K562 (cell line): ENCODE results near the gene ABCD4. TPM values are rescaled to one million over a fixed set of nuclear protein-coding genes. Genes with fewer than 3 reads are reported as not detected.

ENCODE experiments used
- EP400 ChIP-seq: fragments of 450-650 bp; IDR thresholded peaks from 2 replicates; pipeline ENCODE4 v1.6.1; 2017; ENCODE audit warnings: antibody characterized with exemption, mild to moderate bottlenecking, moderate library complexity
- ESRRA ChIP-seq: fragments of 450-650 bp; IDR thresholded peaks from 2 replicates; pipeline ENCODE4 v1.6.1; 2014; ENCODE audit warnings: low read depth, mild to moderate bottlenecking, moderate library complexity, borderline replicate concordance
- HDGF ChIP-seq: fragments of 450-650 bp; IDR thresholded peaks from 2 replicates; pipeline ENCODE4 v1.6.1; 2016
- ILK ChIP-seq: fragments of 450-650 bp; IDR thresholded peaks from 2 replicates; pipeline ENCODE4 v1.6.1; 2016; ENCODE audit warnings: missing genetic modification characterization, low read depth, mild to moderate bottlenecking, missing compliant biosample characterization, moderate library complexity, borderline replicate concordance
- NFIC ChIP-seq: fragments of 450-650 bp; IDR thresholded peaks from 2 replicates; pipeline ENCODE4 v1.6.1; 2017; ENCODE audit warnings: mild to moderate bottlenecking, inconsistent platforms
- RB1 ChIP-seq: fragments of 450-650 bp; IDR thresholded peaks from 2 replicates; pipeline ENCODE4 v1.6.1; 2017; ENCODE audit warnings: low read depth, mild to moderate bottlenecking
- SIX5 ChIP-seq, 2 experiments: IDR thresholded peaks; 2 replicates each; pipeline ENCODE4 v1.6.1; 2011; ENCODE audit warnings: low read length in 2 of 2, borderline replicate concordance in 1 of 2, low read depth in 1 of 2, mild to moderate bottlenecking in 1 of 2, moderate library complexity in 1 of 2; ENCODE audit not compliant: insufficient read depth in 1 of 2
- STAG1 ChIP-seq: sonication (generic); formaldehyde crosslinking; IDR thresholded peaks from 2 replicates; pipeline ENCODE4 v1.5.0; 2020; ENCODE audit warnings: missing genetic modification reagents, borderline replicate concordance
- STAT6 ChIP-seq: sonication (generic); formaldehyde crosslinking; IDR thresholded peaks from 2 replicates; pipeline ENCODE4 v1.8.1; 2023; ENCODE audit warnings: mild to moderate bottlenecking, missing genetic modification reagents
- TCF15 ChIP-seq: fragments of 250-450 bp; sonication (Bioruptor Pico); IDR thresholded peaks from 2 replicates; pipeline ENCODE4 v1.8.0; 2022; ENCODE audit warnings: moderate library complexity, mild to moderate bottlenecking, inconsistent platforms
- ZNF639 ChIP-seq, 2 experiments: fragments of 200-800 bp in 1 of 2; sonication (Bioruptor generic) in 1 of 2; sonication (generic) in 1 of 2; formaldehyde crosslinking in 1 of 2; IDR thresholded peaks in 1 of 2; conservative IDR thresholded peaks in 1 of 2; 2 replicates each; pipeline versions ENCODE4 v1.5.0 to v1.6.1; 2016 to 2020; ENCODE audit warnings: missing compliant biosample characterization in 1 of 2, missing genetic modification characterization in 1 of 2, missing genetic modification reagents in 1 of 2
- ZNF766 ChIP-seq: fragments of 200-800 bp; sonication (Bioruptor generic); conservative IDR thresholded peaks from 2 replicates; pipeline ENCODE4 v1.6.1; 2016; ENCODE audit warnings: missing genetic modification characterization, missing compliant biosample characterization
- polyA plus RNA-seq, 8 experiments: library from polyadenylated mRNA; depleted of rRNA in 4 of 8; stranded (reverse) in 5 of 8; unstranded in 3 of 8; fragments of >200 nt; fragmentation: Nextera tagmentation in 2 of 8; fragmentation: Illumina TruSeq in 1 of 8; extraction: Ambion mirVana in 2 of 8; extraction: Trizol in 1 of 8; gene quantifications; 2 replicates each; pipeline versions ENCODE4 v1.2.1 to v1.2.3, GENCODE V29; 2011 to 2014; ENCODE audit warnings: inconsistent platforms in 1 of 8, missing spikeins in 1 of 8
- total RNA-seq, 7 experiments: library from RNA; depleted of rRNA in 6 of 7; stranded (reverse); fragments of >200 nt in 6 of 7; fragmentation: Illumina TruSeq in 2 of 7; extraction: Trizol in 2 of 7; gene quantifications; 2 replicates each; pipeline versions ENCODE4 v1.2.1 to v1.2.3, GENCODE V29; 2011 to 2021; ENCODE audit warnings: low replicate concordance in 1 of 7

The ABCD4 gene
- total and polyA plus RNA-seq, 9 of the 15 experiments (the other 6 are each of a cell fraction or from before 2014, with no cell fraction given), result 3.5 to 17.2 (median 12.4) TPM

GRCh38 chr14:74257078-74257940, 45.4 kb downstream of the ABCD4 start (continued):
- TF ChIP-seq TCF15 (CRISPR knock-in tag), result no peak
- TF ChIP-seq EP400, result no peak
- TF ChIP-seq ESRRA, result peak; percentile 47; the same call in 1 of the 2 replicates
- TF ChIP-seq NFIC, result no peak
- TF ChIP-seq ZNF639 (CRISPR knock-in tag; conservative IDR thresholded peaks at IDR 0.05 in 1 of 2, IDR thresholded peaks at IDR 0.05 in 1 of 2), result no peak
- TF ChIP-seq ILK (tag), result no peak
- TF ChIP-seq SIX5 (IDR thresholded peaks at IDR 0.05; ENCODE audit: borderline replicate concordance in 1 of 2, insufficient read depth in 1 of 2, low read depth in 1 of 2, low read length in 2 of 2), result no peak
- TF ChIP-seq ZNF766 (CRISPR knock-in tag), result no peak
- no peak for TF ChIP-seq HDGF
- no peak for TF ChIP-seq STAT6 (CRISPR knock-in tag)
- TF ChIP-seq STAG1, result peak; percentile 14; the same call in 1 of the 2 replicates
- TF ChIP-seq RB1, result peak; percentile 48; the same call in 1 of the 2 replicates
- TF ChIP-seq, all 486 proteins: peak for 17
